ENCODE results near the gene KLHL29.

KLHL29 gene

GRCh38 chr2:23630961-23631360 is 246.0 kb downstream of the KLHL29 start:
- no peak for TF ChIP-seq CTCF (IDR thresholded peaks at IDR 0.05; ENCODE audit: low read depth, low read length, missing control alignments)
- in situ Hi-C loops (cut with HindIII; ENCODE audit: low sequenced_read_pairs) = no loop called here
- no peak overlapping the region for H3K4me3 ChIP-seq (ENCODE audit: low read depth, low read length)
- DNase-seq (ENCODE audit: low read depth) = no peak

GRCh38 chr2:23631389-23631788 is 246.4 kb downstream of the KLHL29 start:
- TF ChIP-seq CTCF (IDR thresholded peaks at IDR 0.05; ENCODE audit: low read depth, low read length, missing control alignments) = no peak
- H3K4me3 ChIP-seq (ENCODE audit: low read depth, low read length) = no peak overlapping the region
- no peak for DNase-seq (ENCODE audit: low read depth)
- in situ Hi-C loops (cut with HindIII; ENCODE audit: low sequenced_read_pairs) = no loop called here

- no peak for TF ChIP-seq CTCF (IDR thresholded peaks at IDR 0.05; ENCODE audit: low read depth, low read length, missing control alignments)
- in situ Hi-C loops (cut with HindIII; ENCODE audit: low sequenced_read_pairs) = no loop called here
- no peak for DNase-seq (ENCODE audit: low read depth)
- H3K4me3 ChIP-seq (ENCODE audit: low read depth, low read length) = no peak overlapping the region
Observed at GRCh38 chr2:23632386-23632785, 247.4 kb downstream of the KLHL29 start.

- no peak for DNase-seq (ENCODE audit: low read depth)
- in situ Hi-C loops (cut with HindIII; ENCODE audit: low sequenced_read_pairs) = no loop called here
- H3K4me3 ChIP-seq (ENCODE audit: low read depth, low read length) = no peak overlapping the region
- no peak for TF ChIP-seq CTCF (IDR thresholded peaks at IDR 0.05; ENCODE audit: low read depth, low read length, missing control alignments)
Observed at GRCh38 chr2:23632831-23633395, 247.9 kb downstream of the KLHL29 start.

- no peak for TF ChIP-seq CTCF (IDR thresholded peaks at IDR 0.05; ENCODE audit: low read depth, low read length, missing control alignments)
- no peak overlapping the region for H3K4me3 ChIP-seq (ENCODE audit: low read depth, low read length)
- DNase-seq (ENCODE audit: low read depth) = no peak
- in situ Hi-C loops (cut with HindIII; ENCODE audit: low sequenced_read_pairs) = no loop called here
Observed at GRCh38 chr2:23633966-23634365, 249.0 kb downstream of the KLHL29 start.

- no peak overlapping the region for H3K4me3 ChIP-seq (ENCODE audit: low read depth, low read length)
- DNase-seq (ENCODE audit: low read depth) = no peak
- in situ Hi-C loops (cut with HindIII; ENCODE audit: low sequenced_read_pairs) = loop anchor here (5.0 kb wide), 1 partner anchor 42 kb away; no protein-coding TSS in a partner anchor
- no peak for TF ChIP-seq CTCF (IDR thresholded peaks at IDR 0.05; ENCODE audit: low read depth, low read length, missing control alignments)
Observed at GRCh38 chr2:23635442-23636340, 250.7 kb downstream of the KLHL29 start.
